HEK293T (cell line): Measurements from ENCODE around the gene NCAN.

Experiments used
- CTCF ChIA-PET: fragments of 350-600 bp; formaldehyde crosslinking; extraction: SDS; loops from one replicate; lab custom pipeline; 2021; ENCODE audit warnings: antibody characterized with exemption, inconsistent platforms; lab: Yijun Ruan, JAX
- POLR2A ChIA-PET: fragments of 350-600 bp; formaldehyde crosslinking; extraction: SDS; loops from one replicate; lab custom pipeline; 2020; ENCODE audit warnings: antibody characterized with exemption, inconsistent platforms; lab: Yijun Ruan, JAX
- DNase-seq: peaks from one replicate; pipeline ENCODE4 v3.0.0; 2012; ENCODE audit warnings: mixed read lengths; ENCODE audit errors: extremely low spot score
- ARNT ChIP-seq: fragments of 450-650 bp; IDR thresholded peaks from 2 replicates; pipeline ENCODE4 v1.6.1; 2017; ENCODE audit warnings: mild to moderate bottlenecking
- BHLHE40 ChIP-seq: fragments of 450-650 bp; IDR thresholded peaks from 2 replicates; pipeline ENCODE4 v1.6.1; 2016; ENCODE audit warnings: mild to moderate bottlenecking, moderate library complexity, borderline replicate concordance
- CTBP1 ChIP-seq: fragments of 450-650 bp; IDR thresholded peaks from 2 replicates; pipeline ENCODE4 v1.6.1; 2016; ENCODE audit warnings: borderline replicate concordance
- ELF4 ChIP-seq: fragments of 450-650 bp; IDR thresholded peaks from 2 replicates; pipeline ENCODE4 v1.6.1; 2017; ENCODE audit warnings: antibody characterized with exemption
- FOXA1 ChIP-seq: fragments of 450-650 bp; IDR thresholded peaks from 2 replicates; pipeline ENCODE4 v1.6.1; 2016; ENCODE audit warnings: mild to moderate bottlenecking
- FOXK2 ChIP-seq: fragments of 450-650 bp; IDR thresholded peaks from 2 replicates; pipeline ENCODE4 v1.6.1; 2016; ENCODE audit warnings: mild to moderate bottlenecking
- FOXM1 ChIP-seq: fragments of 450-650 bp; IDR thresholded peaks from 2 replicates; pipeline ENCODE4 v1.6.1; 2017; ENCODE audit warnings: mild to moderate bottlenecking, borderline replicate concordance
- HDGF ChIP-seq: fragments of 450-650 bp; IDR thresholded peaks from 2 replicates; pipeline ENCODE4 v1.6.1; 2017; ENCODE audit warnings: antibody characterized with exemption, borderline replicate concordance
- L3MBTL2 ChIP-seq: fragments of 450-650 bp; conservative IDR thresholded peaks from 2 replicates; pipeline ENCODE4 v1.6.1; 2016; ENCODE audit warnings: mild to moderate bottlenecking
- LEF1 ChIP-seq: fragments of 450-650 bp; IDR thresholded peaks from 2 replicates; pipeline ENCODE4 v1.6.1; 2017; ENCODE audit warnings: mild to moderate bottlenecking, borderline replicate concordance
- NFRKB ChIP-seq: fragments of 450-650 bp; IDR thresholded peaks from 2 replicates; pipeline ENCODE4 v1.6.1; 2016; ENCODE audit warnings: mild to moderate bottlenecking, moderate library complexity
- SP1 ChIP-seq: fragments of 450-650 bp; IDR thresholded peaks from 2 replicates; pipeline ENCODE4 v1.6.1; 2017
- SUZ12 ChIP-seq: fragments of 450-650 bp; IDR thresholded peaks from 2 replicates; pipeline ENCODE4 v1.6.1; 2016; ENCODE audit warnings: mild to moderate bottlenecking
- TARDBP ChIP-seq: fragments of 450-650 bp; IDR thresholded peaks from 2 replicates; pipeline ENCODE4 v1.6.1; 2016
- ZNF384 ChIP-seq: fragments of 450-650 bp; IDR thresholded peaks from 2 replicates; pipeline ENCODE4 v1.6.1; 2016
- TF ChIP-seq, protein P1 (sequence below): fragments of 450-650 bp; IDR thresholded peaks from 2 replicates; pipeline ENCODE4 v1.6.1; 2016

The NCAN gene

DNA sequence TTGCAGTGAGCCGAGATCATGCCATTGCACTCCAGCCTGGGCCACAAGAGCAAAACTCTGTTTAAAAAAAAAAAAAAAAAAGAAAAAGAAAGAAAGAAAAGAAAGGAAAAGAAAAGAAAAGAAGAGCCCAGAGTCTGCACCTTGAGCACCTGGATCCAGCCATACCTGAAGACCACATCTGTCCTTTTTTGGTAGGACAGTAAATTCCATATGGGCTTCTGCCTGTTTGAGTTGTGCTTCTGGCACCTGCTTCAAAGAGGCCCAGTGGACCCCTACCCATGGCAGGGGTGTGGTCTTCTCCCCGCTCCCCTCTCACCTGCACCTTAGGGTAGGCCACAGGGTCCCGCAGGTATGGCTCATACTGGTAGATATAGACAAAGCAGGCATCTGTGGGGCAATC, 55.5 kb downstream of the NCAN start:
- ChIA-PET CTCF (no interaction called here), POLR2A (no interaction called here)
- TF ChIP-seq NFRKB (no peak), FOXK2 (no peak), SP1 (no peak), CTBP1 (no peak), HDGF (no peak), SUZ12 (no peak), BHLHE40 (no peak), ARNT (no peak), ELF4 (no peak)
- no peak for DNase-seq

DNA sequence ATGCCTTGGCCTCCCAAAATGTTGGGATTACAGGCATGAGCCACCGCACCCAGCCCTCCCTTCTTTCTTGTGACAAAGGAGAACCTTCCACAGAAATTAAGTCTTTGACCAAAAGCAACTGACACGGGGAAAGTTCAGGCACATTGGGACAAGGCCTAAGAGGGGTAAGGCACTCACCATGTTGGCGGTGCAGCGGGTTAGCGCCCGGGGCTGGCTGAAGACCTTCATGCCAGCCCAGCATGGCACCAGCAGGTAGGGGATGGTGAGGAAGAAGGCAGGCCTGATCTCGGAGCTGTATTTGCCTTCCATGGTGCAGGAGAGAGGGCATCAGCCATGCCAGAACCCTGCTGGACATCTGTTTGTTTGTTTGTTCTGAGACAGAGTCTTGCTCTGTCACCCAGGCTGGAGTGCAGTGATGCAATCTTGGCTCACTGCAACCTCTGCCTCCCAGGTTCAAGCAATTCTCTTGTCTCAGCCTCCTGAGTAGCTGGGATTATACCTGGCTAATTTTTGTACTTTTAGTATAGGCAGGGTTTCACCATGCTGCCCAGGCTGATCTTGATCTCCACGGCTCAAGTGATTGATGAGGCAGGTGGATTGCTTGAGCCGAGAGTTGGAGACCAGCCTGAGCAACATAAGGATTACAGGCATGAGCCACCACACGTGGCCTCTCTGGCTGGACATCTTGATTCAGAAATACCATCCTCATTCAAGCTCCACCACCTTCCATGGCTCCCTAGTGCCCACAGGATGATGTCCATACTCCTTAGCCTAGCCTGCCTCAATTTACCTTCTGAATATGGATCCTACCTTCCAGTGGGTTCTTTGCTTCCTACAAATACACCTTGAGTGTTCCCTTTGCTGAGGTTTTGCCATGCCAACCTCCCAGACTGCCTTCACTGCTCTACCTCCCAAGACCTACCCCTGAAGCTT, 57.0 kb downstream of the NCAN start:
- DNase-seq = no peak
- ChIA-PET CTCF (no interaction called here), POLR2A (no interaction called here)
- TF ChIP-seq, protein P1, sequence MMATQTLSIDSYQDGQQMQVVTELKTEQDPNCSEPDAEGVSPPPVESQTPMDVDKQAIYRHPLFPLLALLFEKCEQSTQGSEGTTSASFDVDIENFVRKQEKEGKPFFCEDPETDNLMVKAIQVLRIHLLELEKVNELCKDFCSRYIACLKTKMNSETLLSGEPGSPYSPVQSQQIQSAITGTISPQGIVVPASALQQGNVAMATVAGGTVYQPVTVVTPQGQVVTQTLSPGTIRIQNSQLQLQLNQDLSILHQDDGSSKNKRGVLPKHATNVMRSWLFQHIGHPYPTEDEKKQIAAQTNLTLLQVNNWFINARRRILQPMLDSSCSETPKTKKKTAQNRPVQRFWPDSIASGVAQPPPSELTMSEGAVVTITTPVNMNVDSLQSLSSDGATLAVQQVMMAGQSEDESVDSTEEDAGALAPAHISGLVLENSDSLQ = no peak
- TF ChIP-seq CTBP1 = no peak
- TF ChIP-seq LEF1 = no peak

DNA sequence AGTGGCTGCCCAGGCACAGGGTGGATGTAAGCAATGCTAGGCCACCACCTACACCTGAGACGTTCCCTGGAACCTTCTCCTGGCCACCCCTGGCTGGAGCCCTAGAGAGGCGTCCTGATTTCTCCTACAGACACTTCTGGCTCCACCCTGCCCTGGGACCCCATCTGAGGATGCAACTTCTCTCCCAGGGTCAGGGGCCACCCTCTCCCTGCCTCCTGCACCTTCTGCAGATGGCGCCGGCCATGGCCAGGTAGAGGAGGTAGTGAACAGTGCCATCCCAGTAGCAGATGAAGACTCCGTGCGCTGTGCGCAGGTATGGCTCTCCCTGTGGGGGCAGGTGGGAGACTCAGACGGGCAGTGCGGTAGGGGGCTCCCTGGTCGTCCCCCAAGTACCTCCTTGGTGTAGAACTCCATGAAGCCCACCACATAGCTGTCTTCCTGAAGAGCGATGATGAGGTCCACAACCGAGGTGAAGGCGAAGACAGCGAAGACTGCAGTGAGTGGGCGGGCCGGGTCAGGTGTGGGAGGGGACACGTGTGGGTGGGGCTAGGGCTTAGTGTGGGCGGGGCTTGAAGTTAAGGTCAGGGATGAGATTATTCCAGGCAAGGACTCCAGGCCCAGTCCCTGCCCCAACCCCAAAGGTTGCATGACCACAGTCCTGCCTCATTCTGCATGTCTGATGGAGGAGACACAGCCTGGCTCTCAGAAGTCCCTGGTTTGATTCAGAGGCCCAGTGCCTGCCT, 58.4 kb downstream of the NCAN start:
- ChIA-PET POLR2A (no interaction called here), CTCF (no interaction called here)
- DNase-seq = no peak
- TF ChIP-seq ZNF384 = no peak
- no peak for TF ChIP-seq BHLHE40
- TF ChIP-seq, protein P1 = no peak
- no peak for TF ChIP-seq ELF4
- TF ChIP-seq SP1 = no peak
- no peak for TF ChIP-seq HDGF
- TF ChIP-seq CTBP1 = no peak
- TF ChIP-seq FOXK2 = no peak
- TF ChIP-seq SUZ12 = no peak
- TF ChIP-seq TARDBP = no peak
- no peak for TF ChIP-seq LEF1
- TF ChIP-seq NFRKB = no peak
- TF ChIP-seq L3MBTL2 = no peak
- TF ChIP-seq FOXM1 = no peak
- TF ChIP-seq ARNT = no peak
- no peak for TF ChIP-seq FOXA1

- DNase-seq = no peak
- POLR2A ChIA-PET = interaction anchor here (0.6 kb wide), 1 partner anchor 50 kb away, joined by 3 read pairs; no protein-coding TSS in a partner anchor
- CTCF ChIA-PET = no interaction called here
- no peak for TF ChIP-seq HDGF
- no peak for TF ChIP-seq BHLHE40
- no peak for TF ChIP-seq SP1
- no peak for TF ChIP-seq FOXK2
These were observed 59.2 kb downstream of the NCAN start for GRCh38 chr19:19270749-19271571.

GRCh38 chr19:19271828-19272599, 60.3 kb downstream of the NCAN start:
- ChIA-PET POLR2A (no interaction called here), CTCF (no interaction called here)
- DNase-seq = no peak
- no peak for TF ChIP-seq ZNF384
- no peak for TF ChIP-seq FOXA1
- no peak for TF ChIP-seq FOXM1
- no peak for TF ChIP-seq HDGF
- no peak for TF ChIP-seq ELF4
- no peak for TF ChIP-seq LEF1
- no peak for TF ChIP-seq L3MBTL2
- no peak for TF ChIP-seq BHLHE40
- no peak for TF ChIP-seq ARNT
- TF ChIP-seq TARDBP = no peak
- no peak for TF ChIP-seq FOXK2

DNA sequence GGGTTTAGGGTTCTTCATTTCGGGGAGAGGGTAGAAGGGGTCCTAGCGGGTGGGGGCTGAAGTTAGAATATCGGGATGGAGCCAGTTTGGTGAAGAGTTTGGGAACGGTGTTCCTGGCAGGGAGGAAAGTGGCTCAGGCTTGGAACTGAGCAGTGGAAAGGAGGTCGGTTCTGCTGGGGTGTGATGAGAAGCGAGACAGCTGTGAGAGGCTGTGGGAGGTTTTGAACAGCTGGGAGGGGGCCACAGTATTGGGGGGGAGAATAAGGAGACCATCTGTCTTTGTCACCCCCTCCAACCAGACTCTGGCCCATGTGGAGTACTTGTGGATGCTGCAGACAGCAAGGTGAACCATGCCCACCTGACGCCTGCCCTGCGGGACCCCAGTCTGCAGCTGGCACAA, 62.4 kb downstream of the NCAN start:
- CTCF ChIA-PET = no interaction called here
- no peak for DNase-seq
- POLR2A ChIA-PET = no interaction called here
- TF ChIP-seq BHLHE40 (no peak), FOXA1 (no peak), ARNT (no peak), CTBP1 (no peak), FOXK2 (no peak), L3MBTL2 (no peak), NFRKB (no peak), HDGF (no peak), SUZ12 (no peak), ZNF384 (no peak), TARDBP (no peak)
- TF ChIP-seq, protein P1 = no peak
